Neural cell (in vitro differentiated cells): ENCODE data around the gene FAF2. TPM values are rescaled to one million over a fixed set of nuclear protein-coding genes. Genes with fewer than 3 reads are reported as not detected.

ENCODE experiments used
- H2AFZ ChIP-seq: fragments of 200-600, 300-800 bp; sonication (generic), shearing (Covaris generic); 2 replicates; pipeline ENCODE4 v1.6.0; 2014; ENCODE audit warnings: low read depth, mild to moderate bottlenecking, antibody characterized with exemption, low read length, moderate library complexity
- H3F3A ChIP-seq: fragments of 200-600 bp; shearing (Covaris generic); 2 replicates; pipeline ENCODE4 v1.6.1; 2016; ENCODE audit warnings: mild to moderate bottlenecking, moderate library complexity, mixed read lengths, antibody characterized with exemption, low read length; ENCODE audit not compliant: insufficient read depth, poor library complexity, severe bottlenecking
- H3K27ac ChIP-seq: fragments of 200-600, 300-800 bp; sonication (generic), shearing (Covaris generic); 2 replicates; pipeline ENCODE4 v1.5.1; 2014; ENCODE audit warnings: mild to moderate bottlenecking, low read length, moderate library complexity
- H3K27me3 ChIP-seq: fragments of 300-800, 200-600 bp; sonication (generic), shearing (Covaris generic); 2 replicates; pipeline ENCODE4 v1.6.0; 2014; ENCODE audit warnings: mild to moderate bottlenecking, low read depth, low read length, moderate library complexity; ENCODE audit not compliant: insufficient read depth
- H3K36me3 ChIP-seq: fragments of 300-800, 200-600 bp; sonication (generic), shearing (Covaris generic); 2 replicates; pipeline ENCODE4 v1.5.1; 2014; ENCODE audit warnings: mild to moderate bottlenecking, antibody characterized with exemption, low read length, moderate library complexity; ENCODE audit not compliant: insufficient read depth
- H3K4me2 ChIP-seq: fragments of 300-800, 200-600 bp; sonication (generic), shearing (Covaris generic); 2 replicates; pipeline ENCODE4 v1.6.0; 2014; ENCODE audit warnings: mild to moderate bottlenecking, low read length
- H3K4me3 ChIP-seq: fragments of 300-800, 200-600 bp; sonication (generic), shearing (Covaris generic); 2 replicates; pipeline ENCODE4 v1.5.1; 2014; ENCODE audit warnings: mild to moderate bottlenecking, low read length, moderate library complexity
- H3K79me2 ChIP-seq: fragments of 200-600 bp; shearing (Covaris generic); replicated peaks from 2 replicates; pipeline ENCODE4 v1.6.0; 2014; ENCODE audit warnings: mild to moderate bottlenecking, low read length, moderate library complexity; ENCODE audit not compliant: insufficient read depth
- H3K9ac ChIP-seq: fragments of 300-800, 200-600 bp; sonication (generic), shearing (Covaris generic); 2 replicates; pipeline ENCODE4 v1.6.1; 2016; ENCODE audit warnings: mild to moderate bottlenecking, low read length, mixed read lengths
- H3K9me2 ChIP-seq: fragments of 200-600 bp; shearing (Covaris generic); 2 replicates; pipeline ENCODE4 v1.6.1; 2016; ENCODE audit warnings: mild to moderate bottlenecking, low read length, mixed read lengths; ENCODE audit not compliant: insufficient read depth
- H3K9me3 ChIP-seq: fragments of 200-600, 300-800 bp; sonication (generic), shearing (Covaris generic); 2 replicates; pipeline ENCODE4 v1.6.1; 2016; ENCODE audit warnings: mild to moderate bottlenecking, mixed run types, low read length, moderate library complexity, mixed read lengths
- H4K20me1 ChIP-seq: fragments of 200-600 bp; shearing (Covaris generic); 2 replicates; pipeline ENCODE4 v1.6.1; 2016; ENCODE audit warnings: mild to moderate bottlenecking, mixed run types; ENCODE audit not compliant: insufficient read depth
- CTCF ChIP-seq: fragments of 450-650 bp; IDR thresholded peaks from 2 replicates; pipeline ENCODE4 v1.5.1; 2014; ENCODE audit warnings: antibody characterized with exemption, mild to moderate bottlenecking, moderate library complexity; ENCODE audit not compliant: poor library complexity, severe bottlenecking
- EP300 ChIP-seq: fragments of 450-650 bp; conservative IDR thresholded peaks from 2 replicates; pipeline ENCODE4 v1.6.1; 2014; ENCODE audit warnings: antibody characterized with exemption, mild to moderate bottlenecking, moderate library complexity; ENCODE audit not compliant: poor library complexity, severe bottlenecking
- EZH2 ChIP-seq: fragments of 200-600, 300-800 bp; shearing (Covaris generic), sonication (generic); IDR thresholded peaks from 2 replicates; pipeline ENCODE4 v1.6.1; 2014; ENCODE audit warnings: antibody characterized with exemption, low read length, borderline replicate concordance, mild to moderate bottlenecking; ENCODE audit not compliant: insufficient read depth, poor library complexity, severe bottlenecking
- MXI1 ChIP-seq: fragments of 450-650 bp; conservative IDR thresholded peaks from 2 replicates; pipeline ENCODE4 v1.6.1; 2014; ENCODE audit warnings: antibody characterized with exemption, mild to moderate bottlenecking; ENCODE audit not compliant: poor library complexity, severe bottlenecking
- POLR2AphosphoS5 ChIP-seq: IDR thresholded peaks from 2 replicates; pipeline ENCODE4 v1.6.1; 2012
- RAD21 ChIP-seq: fragments of 450-650 bp; conservative IDR thresholded peaks from 2 replicates; pipeline ENCODE4 v1.6.1; 2014; ENCODE audit warnings: antibody characterized with exemption, mild to moderate bottlenecking, moderate library complexity
- REST ChIP-seq: IDR thresholded peaks from 2 replicates; pipeline ENCODE4 v1.6.1; 2012; ENCODE audit warnings: borderline replicate concordance
- SMC3 ChIP-seq: fragments of 450-650 bp; conservative IDR thresholded peaks from 2 replicates; pipeline ENCODE4 v1.6.1; 2014; ENCODE audit warnings: antibody characterized with exemption, mild to moderate bottlenecking, moderate library complexity; ENCODE audit not compliant: poor library complexity
- TAF1 ChIP-seq: IDR thresholded peaks from 2 replicates; pipeline ENCODE4 v1.6.1; 2012; ENCODE audit warnings: low read depth
- polyA minus RNA-seq: library from RNA; depleted of rRNA, polyadenylated mRNA; stranded (reverse); fragments of >200 nt; gene quantifications from 2 replicates; pipeline ENCODE4 v1.2.3, GENCODE V29; 2014
- polyA plus RNA-seq: library from polyadenylated mRNA; depleted of rRNA; stranded (reverse); fragments of >200 nt; gene quantifications from 2 replicates; pipeline ENCODE4 v1.2.3, GENCODE V29; 2014

The FAF2 gene
- polyA plus RNA-seq (30.8 and 33.6 TPM in 2 replicates), polyA minus RNA-seq (51.9 and 54.0 TPM in 2 replicates)

GRCh38 chr5:176447978-176448608 lies at the start of gene FAF2:
FAF2 (plus strand) TSS chr5:176448385; CDS start chr5:176448408, 23 bp downstream.
- H3K9me2 ChIP-seq = no peaks in the 10 kb centered on the region
- peak within 1 kb of the TSS; percentile 87 for H2AFZ ChIP-seq
- peaks cover 34% of the 10 kb centered on the region for H3K79me2 ChIP-seq
- H4K20me1 ChIP-seq = no peaks in the 10 kb centered on the region
- peak within 1 kb of the TSS; percentile 99 for H3K9ac ChIP-seq
- no peaks in the 10 kb centered on the region for H3K36me3 ChIP-seq
- peak within 1 kb of the TSS; percentile 98 for H3K27ac ChIP-seq
- peaks cover 4% of the 10 kb centered on the region for H3F3A ChIP-seq
- no peaks in the 10 kb centered on the region for H3K9me3 ChIP-seq
- H3K4me2 ChIP-seq = peak within 1 kb of the TSS; percentile 81
- peak; percentile 100 for TF ChIP-seq CTCF
- TF ChIP-seq RAD21 = peak; percentile 45
- TF ChIP-seq REST = peak; percentile 82
- TF ChIP-seq TAF1 = peak; percentile 63
- TF ChIP-seq POLR2AphosphoS5 = peak; percentile 98
- no peak for TF ChIP-seq EZH2
- TF ChIP-seq EP300 = peak; percentile 77
- peak; percentile 52 for TF ChIP-seq MXI1
- peak; percentile 71 for TF ChIP-seq SMC3
- no peaks in the 10 kb centered on the region for H3K27me3 ChIP-seq
- H3K4me3 ChIP-seq = peak within 1 kb of the TSS; percentile 91

- Histone ChIP-seq H3K27me3 (no peaks in the 10 kb centered on the region), H3K27ac (no peak overlapping the region), H3K9me3 (no peaks in the 10 kb centered on the region), H3K36me3 (no peaks in the 10 kb centered on the region), H3F3A (no peaks in the 10 kb centered on the region), H2AFZ (no peak overlapping the region), H3K4me3 (no peak overlapping the region), H4K20me1 (no peaks in the 10 kb centered on the region), H3K9ac (no peak overlapping the region), H3K79me2 (no peaks in the 10 kb centered on the region), H3K4me2 (no peak overlapping the region), H3K9me2 (no peaks in the 10 kb centered on the region)
- TF ChIP-seq CTCF (no peak), EZH2 (no peak), POLR2AphosphoS5 (no peak), TAF1 (no peak), MXI1 (no peak), REST (no peak), EP300 (no peak), RAD21 (no peak), SMC3 (no peak)
Measured at GRCh38 chr5:176400382-176401156, 47.6 kb upstream of the FAF2 start.
